GM18868 (cell line): ENCODE measurements around the gene SDK1.

Source experiments
- ATAC-seq: cut with Tn5 transposase; IDR thresholded peaks from one replicate; pipeline ENCODE4 v1.9.1; 2021; ENCODE audit warnings: mild to moderate bottlenecking, moderate library complexity; ENCODE audit not compliant: unreplicated experiment

Gene SDK1

GRCh38 chr7:3859431-3859830, 558.4 kb downstream of the SDK1 start:
- no peak for ATAC-seq

DNA sequence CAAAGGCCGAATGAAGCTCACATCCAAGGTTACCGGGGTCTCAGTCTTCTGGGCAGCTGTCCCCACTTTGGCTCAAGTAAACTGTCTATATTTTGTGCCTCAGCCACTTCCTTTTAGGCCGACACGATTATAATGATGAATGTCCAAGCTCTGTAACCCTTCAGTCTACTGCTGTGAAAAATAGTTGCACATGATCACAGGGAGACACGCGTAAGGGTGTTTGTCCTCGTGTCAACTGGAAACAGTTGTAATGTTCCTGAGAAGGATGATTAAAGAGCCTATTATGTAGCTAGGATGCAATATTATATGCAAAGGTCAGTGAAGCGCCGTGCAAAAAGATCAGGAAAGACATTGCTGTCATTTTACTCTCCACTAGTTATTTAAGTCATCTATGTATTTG, 559.9 kb downstream of the SDK1 start:
- no peak for ATAC-seq

DNA sequence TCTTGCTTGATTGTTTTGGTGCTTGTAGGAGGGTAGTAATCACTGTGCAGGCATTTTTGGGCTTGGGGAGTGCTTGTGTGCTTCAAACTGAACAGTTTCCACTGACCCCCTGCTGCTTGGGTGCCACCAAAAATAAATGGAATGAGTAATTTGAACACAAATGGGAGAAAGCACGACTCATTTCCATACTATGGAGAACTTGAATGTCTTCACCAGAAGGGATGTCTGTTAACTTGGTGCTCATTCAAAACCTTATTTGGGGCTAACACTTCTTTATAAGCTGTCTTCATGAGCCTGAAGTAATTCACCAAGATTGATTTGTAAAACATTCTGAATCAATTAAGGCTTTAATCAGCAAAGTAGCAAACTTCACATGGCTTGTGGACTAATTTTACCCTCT, 560.3 kb downstream of the SDK1 start:
- no peak for ATAC-seq

DNA sequence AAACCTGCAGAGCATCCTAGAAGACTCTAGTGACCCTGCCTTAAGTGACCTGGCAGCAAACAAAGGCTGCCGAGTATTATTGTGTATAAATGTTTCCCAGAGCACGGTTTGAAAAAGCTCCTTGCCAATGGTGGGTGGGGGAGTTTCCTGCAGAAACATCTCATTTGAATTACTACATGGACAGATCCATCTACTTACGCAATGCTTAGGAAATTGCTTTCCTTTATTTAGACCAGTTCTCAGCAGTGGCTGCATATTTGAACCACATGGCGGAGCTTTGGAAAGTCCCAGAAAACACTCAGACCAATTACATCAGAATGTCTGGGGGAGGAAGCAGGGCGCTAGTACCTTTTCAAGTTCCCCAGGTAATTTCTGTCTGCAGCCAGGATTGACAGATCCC, 560.9 kb downstream of the SDK1 start:
- ATAC-seq, result peak; percentile 74

- no peak for ATAC-seq
These were observed 561.7 kb downstream of the SDK1 start for GRCh38 chr7:3862774-3863173.

- ATAC-seq, result no peak
These were observed 565.2 kb downstream of the SDK1 start for GRCh38 chr7:3866277-3866676.

- no peak for ATAC-seq
These were observed 566.8 kb downstream of the SDK1 start for GRCh38 chr7:3867863-3868262.

GRCh38 chr7:3879355-3880075, 578.5 kb downstream of the SDK1 start:
- no peak for ATAC-seq

DNA sequence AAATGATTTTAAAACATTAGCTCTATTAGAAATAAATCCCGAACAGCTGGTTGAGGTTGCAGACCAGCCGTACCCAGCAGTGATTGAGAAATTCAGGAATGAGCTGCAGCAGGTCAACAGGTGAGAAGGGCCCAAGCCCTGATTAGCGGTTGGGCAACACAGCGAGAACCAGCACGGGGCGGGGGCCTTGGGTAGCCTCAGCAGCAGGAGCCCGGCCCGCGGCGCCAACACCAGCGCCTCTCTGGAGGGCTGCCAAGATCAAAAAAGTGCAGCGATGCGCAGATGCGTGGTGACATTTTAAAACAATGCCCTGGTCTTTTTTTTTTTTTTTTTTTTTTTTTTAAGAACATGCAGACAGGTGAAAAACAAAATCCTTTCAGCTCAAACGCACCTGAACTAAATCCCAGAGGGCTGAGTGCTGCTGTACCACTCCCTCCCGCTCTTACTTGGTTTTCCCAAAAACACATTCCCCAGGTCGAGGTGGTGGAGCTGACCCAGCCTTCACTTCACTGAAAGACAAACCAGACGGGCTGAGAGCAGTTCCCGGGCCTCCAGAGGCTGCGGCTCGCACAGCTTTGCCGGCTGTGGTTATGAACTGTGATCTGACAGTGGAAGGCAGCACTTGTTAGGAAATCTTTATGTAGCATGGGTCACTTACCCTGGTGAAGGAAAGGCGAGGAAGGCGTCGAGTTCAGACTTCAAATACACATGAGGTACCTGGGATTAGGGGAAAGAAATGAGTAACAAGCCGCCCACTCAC, 579.4 kb downstream of the SDK1 start:
- no peak for ATAC-seq

GRCh38 chr7:3882782-3883181, 581.7 kb downstream of the SDK1 start:
- no peak for ATAC-seq

- no peak for ATAC-seq
These were observed 583.5 kb downstream of the SDK1 start for GRCh38 chr7:3884543-3884942.

DNA sequence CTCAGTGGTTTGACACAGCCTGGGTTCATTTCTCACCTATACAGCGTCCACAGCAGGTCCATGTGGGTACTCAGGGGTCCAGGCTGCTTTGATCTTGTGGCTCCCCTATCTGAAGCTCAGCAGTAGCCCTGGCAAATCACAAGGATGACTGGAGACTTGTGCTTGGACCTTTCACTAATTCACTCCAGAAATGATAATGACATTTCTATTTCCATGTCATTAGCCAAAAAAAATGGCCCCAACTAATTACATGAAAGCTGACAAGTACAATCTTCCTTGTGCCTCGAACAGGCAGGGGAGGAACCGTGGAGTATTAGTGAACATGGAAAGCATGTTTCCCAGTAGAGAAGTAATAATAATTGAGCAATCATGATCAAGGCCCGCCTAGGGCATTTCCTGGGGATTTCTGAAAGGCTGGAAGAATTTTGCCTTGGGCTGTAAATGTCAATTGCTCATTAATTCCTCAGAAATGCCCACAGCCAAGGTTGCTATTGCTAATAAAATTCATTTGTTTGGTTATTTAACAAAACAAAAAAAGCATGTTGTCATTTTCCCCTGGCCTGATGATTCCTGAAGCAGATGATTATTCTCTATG, 586.1 kb downstream of the SDK1 start:
- no peak for ATAC-seq

DNA sequence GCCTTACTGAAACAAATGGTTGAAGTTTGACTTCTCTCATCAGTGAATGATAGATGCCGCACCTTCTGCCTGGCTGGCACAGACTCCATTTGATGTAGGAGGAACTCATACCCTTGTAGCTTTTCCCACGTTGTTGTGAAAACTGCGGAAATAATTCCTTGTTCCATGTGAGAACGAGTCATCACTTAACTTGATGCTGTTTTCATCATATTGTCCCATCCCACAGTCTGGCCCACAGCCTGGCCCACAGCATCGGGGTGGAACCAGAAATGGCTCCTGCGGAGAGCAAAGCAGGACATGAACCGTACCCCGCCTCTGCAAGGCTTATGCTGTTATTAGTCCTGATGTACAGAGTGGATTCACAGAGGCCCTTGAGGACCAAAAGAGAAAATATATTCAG, 587.0 kb downstream of the SDK1 start:
- no peak for ATAC-seq

GRCh38 chr7:3892157-3892556, 591.1 kb downstream of the SDK1 start:
- ATAC-seq, result no peak

GRCh38 chr7:3892686-3893085, 591.6 kb downstream of the SDK1 start:
- no peak for ATAC-seq

GRCh38 chr7:3893151-3893788, 592.2 kb downstream of the SDK1 start:
- ATAC-seq, result no peak

DNA sequence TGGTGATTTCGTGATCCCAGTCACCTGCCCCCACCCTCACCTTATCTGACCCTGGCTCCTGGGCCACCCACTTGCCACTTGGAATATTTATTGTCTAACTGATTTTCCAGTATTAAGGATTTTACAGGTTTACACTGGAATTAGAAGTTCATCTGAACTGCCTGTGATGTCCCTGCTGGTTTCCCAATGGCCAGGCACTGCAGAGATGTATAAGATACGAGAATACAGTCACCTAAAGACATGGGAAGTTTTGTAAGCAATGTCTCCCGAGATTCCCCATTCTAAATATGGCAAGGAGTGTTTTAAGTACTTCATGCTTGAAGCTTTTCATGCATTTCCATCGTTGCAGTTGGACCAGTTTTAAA, 592.7 kb downstream of the SDK1 start:
- ATAC-seq, result no peak

GRCh38 chr7:3895341-3896116, 594.5 kb downstream of the SDK1 start:
- no peak for ATAC-seq

- no peak for ATAC-seq
These were observed 595.2 kb downstream of the SDK1 start for GRCh38 chr7:3896169-3896765.
